HG02870 (cell line): ENCODE measurements around the gene KLK15.
"Not testable (repeated sequence)": the region's sequence is repeated elsewhere in the genome, so short reads cannot be mapped to it uniquely, and the experiment has no call there.

Source experiments
- ATAC-seq: cut with Tn5 transposase; IDR thresholded peaks from one replicate; pipeline ENCODE4 v1.9.1; 2021; ENCODE audit warnings: mild to moderate bottlenecking, moderate library complexity; ENCODE audit not compliant: unreplicated experiment

KLK15 gene

GRCh38 chr19:50821622-50822021 is 11.8 kb downstream of the KLK15 start:
- ATAC-seq: no peak

- no peak for ATAC-seq
These were observed 12.1 kb downstream of the KLK15 start for GRCh38 chr19:50821248-50821612.

GRCh38 chr19:50820549-50821247 is 12.7 kb downstream of the KLK15 start:
- no peak for ATAC-seq

GRCh38 chr19:50820086-50820485 is 13.3 kb downstream of the KLK15 start:
- ATAC-seq: no peak

- ATAC-seq: no peak
These were observed 13.7 kb downstream of the KLK15 start for GRCh38 chr19:50819636-50820035.

GRCh38 chr19:50818859-50819472 is 14.4 kb downstream of the KLK15 start:
- ATAC-seq: no peak

- ATAC-seq: peak; percentile 60
These were observed 15.2 kb downstream of the KLK15 start for GRCh38 chr19:50817941-50818858.

- no peak for ATAC-seq
These were observed 17.9 kb downstream of the KLK15 start for GRCh38 chr19:50815439-50815838.

GRCh38 chr19:50814883-50815282 is 18.5 kb downstream of the KLK15 start:
- ATAC-seq: no peak

- ATAC-seq: no peak
These were observed 20.9 kb downstream of the KLK15 start for GRCh38 chr19:50812474-50812873.

GRCh38 chr19:50811622-50812238 is 21.6 kb downstream of the KLK15 start:
- not testable (repeated sequence) for ATAC-seq

GRCh38 chr19:50808856-50809255 is 24.5 kb downstream of the KLK15 start:
- no peak for ATAC-seq

GRCh38 chr19:50804420-50805272 is 28.7 kb downstream of the KLK15 start:
- peak; percentile 89 for ATAC-seq

GRCh38 chr19:50803633-50804419 is 29.5 kb downstream of the KLK15 start:
- ATAC-seq: no peak

GRCh38 chr19:50801107-50801506 is 32.3 kb downstream of the KLK15 start:
- ATAC-seq: no peak

- no peak for ATAC-seq
These were observed 33.9 kb downstream of the KLK15 start for GRCh38 chr19:50799547-50799851.

GRCh38 chr19:50798659-50799546 is 34.5 kb downstream of the KLK15 start:
- no peak for ATAC-seq

GRCh38 chr19:50797781-50798658 is 35.4 kb downstream of the KLK15 start:
- no peak for ATAC-seq
